Esophagus (tissue), 2 donors: ENCODE results near the gene ELL. TPM values are rescaled to one million over a fixed set of nuclear protein-coding genes. Genes with fewer than 3 reads are reported as not detected.

ENCODE experiments used
- H3K27ac ChIP-seq, 2 donors: one replicate each; pipeline ENCODE4 v1.5.1; 2013; ENCODE audit warnings: low read depth in 2 of 2, mild to moderate bottlenecking in 2 of 2, inconsistent platforms in 1 of 2, low read length in 1 of 2, moderate library complexity in 1 of 2
- H3K27me3 ChIP-seq, 2 donors: one replicate each; pipeline ENCODE4 v1.6.1; 2013; ENCODE audit warnings: low read length in 2 of 2, control low read depth in 1 of 2, mild to moderate bottlenecking in 1 of 2; ENCODE audit not compliant: insufficient read depth in 2 of 2, control insufficient read depth in 1 of 2
- H3K36me3 ChIP-seq, 2 donors: one replicate each; pipeline ENCODE4 v1.6.1; 2013; ENCODE audit warnings: low read length in 1 of 2; ENCODE audit not compliant: control insufficient read depth in 2 of 2, insufficient read depth in 2 of 2
- H3K4me1 ChIP-seq, 2 donors: one replicate each; pipeline ENCODE4 v1.6.1; 2013; ENCODE audit warnings: low read length in 1 of 2; ENCODE audit not compliant: control insufficient read depth in 2 of 2, insufficient read depth in 2 of 2
- H3K4me3 ChIP-seq, 2 donors: one replicate each; pipeline ENCODE4 v1.5.1; 2013; ENCODE audit warnings: low read length in 2 of 2, mild to moderate bottlenecking in 2 of 2, low read depth in 1 of 2, moderate library complexity in 1 of 2
- H3K9me3 ChIP-seq, 2 donors: one replicate each; pipeline ENCODE4 v1.6.1; 2013; ENCODE audit warnings: mild to moderate bottlenecking in 2 of 2, low read depth in 1 of 2, low read length in 1 of 2, moderate library complexity in 1 of 2; ENCODE audit not compliant: control insufficient read depth in 2 of 2, insufficient read depth in 1 of 2
- WGBS, 2 donors: extraction: QIAGEN DNeasy Blood & Tissue Kit; methylation state at CpG; one replicate each; pipeline ENCODE4 v1.1.7; 2013; 5-methylcytosine and 5-hydroxymethylcytosine counted together
- polyA plus RNA-seq, 2 donors: library from polyadenylated mRNA; stranded (reverse); fragments of 200-250 nt; gene quantifications; one replicate each; pipeline ENCODE4 v1.2.3, GENCODE V29; 2013
- donor health status: healthy with polysubstance abuse.
- donor health status: Bipolar disorder and iron deficiency.

Gene ELL
- polyA plus RNA-seq, 2 donors: 7.1 to 9.1 TPM

DNA sequence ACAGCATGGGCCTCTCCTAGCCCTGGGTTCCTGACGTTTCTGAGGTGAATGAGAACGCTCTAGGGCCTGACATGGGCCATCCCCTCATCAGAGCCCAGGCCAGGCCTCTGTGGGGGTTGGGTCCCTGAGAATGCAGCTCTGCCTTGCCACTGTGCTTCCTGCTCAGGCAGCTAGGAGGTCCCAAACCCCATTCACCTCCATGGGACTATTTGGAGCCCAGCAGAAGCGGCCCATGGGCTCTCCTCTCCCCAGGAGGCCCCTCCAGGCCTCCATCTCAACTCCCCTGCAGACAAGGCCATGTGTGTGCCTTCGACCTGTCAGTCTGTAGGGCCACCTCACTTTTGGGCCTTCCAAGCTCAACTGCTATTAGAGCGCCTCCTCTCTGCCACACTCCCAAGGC is 36.9 kb downstream of the ELL start:
- Histone ChIP-seq H3K27ac (no peak overlapping the region), H3K4me1 (peaks cover 5 to 38% of the 10 kb centered on the region in 2 donors)
- WGBS, 2 donors: 92 to 93% methylated on average over 5 of the region's 5 CpGs

GRCh38 chr19:18483119-18483890 is 38.6 kb downstream of the ELL start:
- 72 to 77% methylated on average over 12 of the region's 12 CpGs for WGBS, 2 donors
- H3K4me3 ChIP-seq: no peak overlapping the region
- peaks cover 6 to 42% of the 10 kb centered on the region in 2 donors for H3K4me1 ChIP-seq
- H3K27ac ChIP-seq: no peak overlapping the region
- H3K9me3 ChIP-seq: no peaks in the 10 kb centered on the region
- no peaks in the 10 kb centered on the region for H3K27me3 ChIP-seq
- H3K36me3 ChIP-seq: no peaks in the 10 kb centered on the region

More for the DNA sequence above, 36.9 kb downstream of the ELL start:
- Histone ChIP-seq H3K36me3 (no peaks in the 10 kb centered on the region), H3K4me3 (no peak overlapping the region), H3K27me3 (no peaks in the 10 kb centered on the region), H3K9me3 (no peaks in the 10 kb centered on the region)

DNA sequence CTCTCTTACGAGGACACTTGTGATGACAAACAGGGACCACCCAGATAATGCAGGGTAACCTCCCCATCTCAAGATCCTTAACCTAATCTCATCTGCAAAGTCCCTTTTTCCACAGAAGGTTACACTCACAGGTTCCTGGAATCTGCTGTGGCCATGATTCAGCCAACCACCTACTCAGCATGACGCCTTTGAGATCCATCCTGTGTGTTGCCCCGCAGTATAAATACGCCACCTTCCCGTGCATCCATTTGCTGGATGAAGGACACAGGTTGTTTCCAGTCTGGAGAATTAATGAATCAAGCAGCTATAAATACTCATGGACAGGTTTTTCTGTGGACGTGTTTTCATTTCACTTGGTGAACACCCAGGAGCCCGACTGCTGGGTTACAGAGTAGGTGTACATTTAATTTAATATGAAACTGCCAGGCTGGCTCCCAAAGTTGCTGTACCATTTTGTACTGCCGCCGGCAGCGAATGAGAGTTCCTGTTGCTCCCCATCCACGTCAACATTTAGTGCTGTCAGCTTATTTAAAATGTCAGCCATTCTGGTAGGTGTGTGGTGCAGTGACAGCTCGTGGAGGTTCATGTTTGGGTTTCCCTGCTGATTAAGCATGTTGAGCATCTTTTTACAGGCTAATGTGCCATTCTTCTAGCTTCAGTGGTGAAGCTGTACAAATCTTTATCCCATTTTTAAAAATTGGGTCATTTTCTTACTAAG is 40.2 kb downstream of the ELL start:
- Histone ChIP-seq H3K27me3 (no peaks in the 10 kb centered on the region), H3K36me3 (no peaks in the 10 kb centered on the region), H3K4me3 (no peak overlapping the region), H3K27ac (no peak overlapping the region), H3K4me1 (peaks cover 7 to 35% of the 10 kb centered on the region in 2 donors), H3K9me3 (no peaks in the 10 kb centered on the region)
- 92% methylated on average over 12 of the region's 12 CpGs for WGBS, 2 donors

DNA sequence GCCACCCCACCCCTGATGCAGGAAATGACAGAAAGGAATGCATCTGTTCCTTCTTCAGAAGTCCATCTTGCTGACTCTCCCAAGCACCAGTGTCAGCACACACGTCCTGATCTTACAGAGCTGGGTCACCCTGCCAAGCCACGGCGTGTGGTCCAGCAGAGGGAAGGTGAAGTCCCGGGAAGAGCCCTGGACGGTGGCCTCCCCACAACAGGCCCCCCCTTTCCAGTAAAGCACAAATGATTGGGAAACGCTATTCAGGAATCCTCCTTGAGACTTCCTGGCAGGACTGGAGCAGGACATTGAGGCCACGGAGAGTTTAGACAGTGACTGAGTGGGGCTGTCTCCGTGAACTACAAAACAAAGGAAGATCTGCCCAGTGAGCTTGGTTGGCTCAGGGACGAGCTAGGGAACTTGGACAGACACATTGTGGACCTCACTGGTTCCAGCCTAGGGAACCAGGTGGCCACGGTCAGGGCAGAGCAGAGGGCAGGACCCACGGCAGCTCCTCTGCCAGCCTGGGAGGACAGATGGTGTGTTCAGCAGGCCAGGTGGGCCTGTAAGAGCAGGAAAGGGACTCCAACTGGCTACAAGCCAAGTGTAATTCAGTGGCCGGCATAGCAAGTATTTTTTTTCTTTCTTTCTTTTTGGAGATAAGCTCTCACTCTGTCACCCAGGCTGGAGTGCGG is 41.7 kb downstream of the ELL start:
- Histone ChIP-seq H3K4me3 (no peak overlapping the region), H3K36me3 (no peaks in the 10 kb centered on the region), H3K4me1 (peaks cover 7 to 28% of the 10 kb centered on the region in 2 donors), H3K27me3 (no peaks in the 10 kb centered on the region), H3K27ac (peak overlapping the region; percentile 82 to 85), H3K9me3 (no peaks in the 10 kb centered on the region)
- WGBS, 2 donors: 47 to 52% methylated on average over 13 of the region's 13 CpGs

DNA sequence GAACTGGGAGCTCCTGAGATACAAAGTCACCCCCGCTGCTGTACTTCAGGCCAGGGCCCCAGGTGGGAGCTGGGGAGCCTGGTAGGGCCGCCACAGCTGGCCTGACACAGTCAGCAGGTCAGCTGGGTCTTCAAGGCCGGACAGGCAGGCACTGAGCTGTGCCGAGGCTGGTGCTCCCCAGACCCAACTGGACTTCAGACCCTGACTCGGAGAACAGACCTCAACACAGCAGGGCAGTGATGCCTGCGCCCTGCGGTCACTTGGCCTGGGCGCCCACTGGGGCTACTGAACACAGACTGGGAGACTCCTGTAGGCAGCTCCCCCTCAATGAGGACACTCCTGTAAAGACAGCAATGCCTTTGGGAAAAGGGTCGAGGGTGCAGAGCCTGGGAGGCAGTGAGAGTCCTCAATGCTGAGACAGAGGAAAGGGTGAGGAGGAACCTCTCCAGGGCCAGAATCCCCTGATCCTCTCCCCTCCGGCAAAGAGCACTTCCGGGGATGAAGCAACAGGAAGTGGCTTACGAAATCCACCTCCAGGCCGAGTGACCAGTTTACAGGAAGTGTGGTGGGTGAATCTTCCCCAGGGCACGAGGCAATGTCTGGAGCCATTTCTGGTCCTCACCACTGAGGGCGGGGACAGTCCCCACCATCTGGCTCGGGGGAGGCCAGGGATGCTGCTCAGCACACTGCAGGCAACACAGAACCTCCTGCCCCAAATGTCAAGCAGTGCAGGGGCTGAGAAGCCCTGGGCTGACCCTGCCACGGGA is 43.1 kb downstream of the ELL start:
- Histone ChIP-seq H3K4me3 (no peak overlapping the region), H3K36me3 (no peaks in the 10 kb centered on the region), H3K9me3 (no peaks in the 10 kb centered on the region), H3K4me1 (peaks cover 11 to 34% of the 10 kb centered on the region in 2 donors), H3K27ac (peak overlapping the region; percentile 57 to 87), H3K27me3 (no peaks in the 10 kb centered on the region)
- WGBS, 2 donors: 59 to 60% methylated on average over 17 of the region's 17 CpGs

- peaks cover 14 to 29% of the 10 kb centered on the region in 2 donors for H3K4me1 ChIP-seq
- H3K27ac ChIP-seq: peak overlapping the region; percentile 57 to 87
- 81 to 85% methylated on average over 8 of the region's 8 CpGs for WGBS, 2 donors
These were observed 43.9 kb downstream of the ELL start for GRCh38 chr19:18477974-18478373.

DNA sequence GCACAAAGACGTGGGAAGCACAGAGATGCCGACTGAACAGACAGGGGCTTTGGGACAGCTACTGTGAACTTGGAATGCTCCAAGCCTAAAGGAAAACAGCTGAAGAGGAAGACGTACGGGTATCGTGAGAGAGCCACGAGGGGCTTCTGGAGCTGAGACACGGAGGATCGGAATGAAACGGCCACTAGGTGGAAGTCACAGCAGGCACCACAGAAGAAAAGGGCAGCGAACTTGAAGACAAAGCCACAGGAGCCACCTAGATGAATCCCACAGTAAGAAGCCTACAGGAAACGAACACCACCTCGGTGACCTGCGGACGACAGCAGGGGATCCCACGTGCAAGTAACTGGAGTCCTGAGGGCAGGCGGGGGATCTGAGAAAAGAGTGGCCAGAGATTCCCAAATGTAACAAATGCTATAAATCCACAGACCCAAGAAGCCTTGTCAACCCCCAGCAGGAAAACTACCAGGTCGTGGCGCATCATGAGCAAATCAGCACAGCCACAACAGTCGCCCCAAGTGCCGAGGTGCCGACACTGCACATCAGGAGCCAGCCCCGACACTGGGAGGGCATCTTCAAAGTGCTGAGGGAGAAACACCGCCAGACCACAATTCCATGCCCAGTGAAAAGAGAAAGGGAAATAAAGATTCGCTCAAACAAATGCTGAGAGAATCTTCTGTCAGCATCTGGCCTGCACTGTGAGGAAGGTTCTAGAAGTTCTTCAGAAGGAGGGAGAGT is 44.7 kb downstream of the ELL start:
- no peaks in the 10 kb centered on the region for H3K27me3 ChIP-seq
- peaks cover 0 to 4% of the 10 kb centered on the region in 2 donors for H3K36me3 ChIP-seq
- H3K4me3 ChIP-seq: no peak overlapping the region
- H3K4me1 ChIP-seq: peaks cover 14 to 29% of the 10 kb centered on the region in 2 donors
- H3K9me3 ChIP-seq: no peaks in the 10 kb centered on the region
- peak overlapping the region in 1 of 2 donors; percentile 17 for H3K27ac ChIP-seq
- 83% methylated on average over 24 of the region's 24 CpGs for WGBS, 2 donors

More at GRCh38 chr19:18477974-18478373, 43.9 kb downstream of the ELL start:
- Histone ChIP-seq H3K36me3 (no peaks in the 10 kb centered on the region), H3K27me3 (no peaks in the 10 kb centered on the region), H3K4me3 (no peak overlapping the region), H3K9me3 (no peaks in the 10 kb centered on the region)

DNA sequence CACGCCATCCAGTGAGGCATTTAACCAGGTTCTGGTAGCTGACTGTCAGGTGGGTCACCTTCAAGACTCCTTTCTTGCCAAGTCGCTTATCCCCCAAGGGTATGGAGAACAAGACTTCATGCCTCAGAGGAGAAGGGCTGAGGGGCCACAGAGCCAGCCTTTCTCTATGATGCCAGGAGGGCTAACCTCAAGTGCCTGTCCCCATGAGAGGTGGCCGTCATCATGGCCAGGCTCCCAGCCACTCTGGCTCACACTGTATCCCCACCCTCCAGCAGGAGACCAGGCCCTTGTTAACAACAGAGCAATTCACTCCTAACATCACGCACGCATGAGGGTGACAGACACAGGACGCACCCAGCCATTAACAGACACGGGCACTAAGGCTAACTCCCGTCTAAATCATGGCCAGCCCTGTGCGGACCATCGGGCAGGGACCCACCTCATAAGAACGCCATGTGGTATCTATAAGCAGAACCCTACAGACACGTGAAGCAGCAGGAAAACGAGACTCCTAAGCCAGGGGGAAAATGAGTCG is 45.3 kb downstream of the ELL start:
- 88 to 90% methylated on average over 14 of the region's 14 CpGs for WGBS, 2 donors
- Histone ChIP-seq H3K4me1 (peaks cover 14 to 29% of the 10 kb centered on the region in 2 donors), H3K36me3 (peaks cover 0 to 4% of the 10 kb centered on the region in 2 donors), H3K27ac (no peak overlapping the region), H3K27me3 (no peaks in the 10 kb centered on the region), H3K9me3 (no peaks in the 10 kb centered on the region), H3K4me3 (no peak overlapping the region)
